Mucosa of descending colon (tissue), 3 donors: ENCODE measurements around the gene AMHR2. TPM values are rescaled to one million over a fixed set of nuclear protein-coding genes. Genes with fewer than 3 reads are reported as not detected.

Experiments used
- ATAC-seq: fragments of 200-7000 bp; cut with Tn5 transposase; one replicate; pipeline ENCODE4 v1.9.1; 2020; ENCODE audit warnings: mild to moderate bottlenecking, moderate library complexity
- DNase-seq, 3 donors: peaks; one replicate each; pipeline ENCODE4 v3.0.0-alpha.2; 2020
- H3K36me3 ChIP-seq: fragments of 200-600 bp; one replicate; pipeline ENCODE4 v1.8.0; 2021; ENCODE audit warnings: low read depth, mild to moderate bottlenecking
- H3K4me1 ChIP-seq: fragments of 200-600 bp; one replicate; pipeline ENCODE4 v1.8.0; 2021; ENCODE audit warnings: low read depth, mild to moderate bottlenecking
- H3K4me3 ChIP-seq: fragments of 200-600 bp; one replicate; pipeline ENCODE4 v1.8.0; 2021; ENCODE audit warnings: mild to moderate bottlenecking
- H3K9me3 ChIP-seq: fragments of 200-600 bp; one replicate; pipeline ENCODE4 v1.8.0; 2021; ENCODE audit warnings: mild to moderate bottlenecking
- CTCF ChIP-seq: fragments of 200-600 bp; IDR thresholded peaks from one replicate; pipeline ENCODE4 v1.8.0; 2022; ENCODE audit warnings: antibody characterized with exemption, mild to moderate bottlenecking
- intact Hi-C, 2 donors: fragments of 100-400 bp; cut with DNase I in 1 of 2; cut with micrococcal nuclease in 1 of 2; formaldehyde crosslinking; loops; one replicate each; pipeline versions ENCODE4 v1.11.0 to v1.11.1; 2022; cut with DNase I, micrococcal nuclease
- total RNA-seq, 3 donors: library from RNA; stranded (reverse); fragmentation: NEBNext Ultra II Directional in 2 of 3; extraction: Animal tissue kit (Norgen Biotek cat#: 25700) in 2 of 3; gene quantifications; one replicate each; pipeline versions ENCODE4 v1.2.1 to v1.2.4, GENCODE V29; 2021 to 2023
- donor health status: DM: no; HTN: no; CAD: no; lungs with moderate emphysema.
- donor health status: DM: no; HTN: no; CAD: no.
- donor health status: DM: no; HTN: yes; CAD: no.

The AMHR2 gene
- total RNA-seq, 3 donors from 2014 or later, result 0.16 TPM; not detected in 2

GRCh38 chr12:53474077-53474476, 50.4 kb downstream of the AMHR2 start:
- TF ChIP-seq CTCF, result no peak
- Histone ChIP-seq H3K9me3 (no peaks in the 10 kb centered on the region), H3K4me3 (no peak overlapping the region), H3K4me1 (peaks cover 9% of the 10 kb centered on the region), H3K36me3 (peaks cover 13% of the 10 kb centered on the region)
- DNase-seq (no peak), ATAC-seq (no peak)
- intact Hi-C loops, result no loop called here

- peaks cover 9% of the 10 kb centered on the region for H3K4me1 ChIP-seq
- peaks cover 7% of the 10 kb centered on the region for H3K36me3 ChIP-seq
- TF ChIP-seq CTCF, result no peak
- no peak overlapping the region for H3K4me3 ChIP-seq
- intact Hi-C loops, result no loop called here
- no peaks in the 10 kb centered on the region for H3K9me3 ChIP-seq
- DNase-seq (no peak), ATAC-seq (no peak)
These were observed 51.2 kb downstream of the AMHR2 start for GRCh38 chr12:53474819-53475218.

GRCh38 chr12:53476769-53477209, 53.1 kb downstream of the AMHR2 start:
- no peaks in the 10 kb centered on the region for H3K9me3 ChIP-seq
- DNase-seq (no peak), ATAC-seq (peak; percentile 24)
- intact Hi-C loops, result no loop called here
- no peak for TF ChIP-seq CTCF
- peaks cover 9% of the 10 kb centered on the region for H3K4me1 ChIP-seq
- no peak overlapping the region for H3K4me3 ChIP-seq
- H3K36me3 ChIP-seq, result no peaks in the 10 kb centered on the region

GRCh38 chr12:53478865-53479264, 55.2 kb downstream of the AMHR2 start:
- TF ChIP-seq CTCF, result no peak
- no peak for ATAC-seq
- intact Hi-C loops, result no loop called here
- DNase-seq, result no peak
- Histone ChIP-seq H3K9me3 (no peaks in the 10 kb centered on the region), H3K36me3 (no peaks in the 10 kb centered on the region), H3K4me1 (peaks cover 19% of the 10 kb centered on the region), H3K4me3 (no peak overlapping the region)

- no peaks in the 10 kb centered on the region for H3K36me3 ChIP-seq
- peaks cover 19% of the 10 kb centered on the region for H3K4me1 ChIP-seq
- no peaks in the 10 kb centered on the region for H3K9me3 ChIP-seq
- no peak overlapping the region for H3K4me3 ChIP-seq
- intact Hi-C loops, result no loop called here
- no peak for DNase-seq
- ATAC-seq, result no peak
- no peak for TF ChIP-seq CTCF
These were observed 55.7 kb downstream of the AMHR2 start for GRCh38 chr12:53479331-53479730.
